ENCODE results near the gene CRLF1.
"Not testable (repeated sequence)": the region's sequence is repeated elsewhere in the genome, so short reads cannot be mapped to it uniquely, and the experiment has no call there.

CRLF1 gene

GRCh38 chr19:18608805-18609716 lies 2.5 kb upstream of the CRLF1 start:
- DNase-seq (ENCODE audit: low spot score) = no peak

DNA sequence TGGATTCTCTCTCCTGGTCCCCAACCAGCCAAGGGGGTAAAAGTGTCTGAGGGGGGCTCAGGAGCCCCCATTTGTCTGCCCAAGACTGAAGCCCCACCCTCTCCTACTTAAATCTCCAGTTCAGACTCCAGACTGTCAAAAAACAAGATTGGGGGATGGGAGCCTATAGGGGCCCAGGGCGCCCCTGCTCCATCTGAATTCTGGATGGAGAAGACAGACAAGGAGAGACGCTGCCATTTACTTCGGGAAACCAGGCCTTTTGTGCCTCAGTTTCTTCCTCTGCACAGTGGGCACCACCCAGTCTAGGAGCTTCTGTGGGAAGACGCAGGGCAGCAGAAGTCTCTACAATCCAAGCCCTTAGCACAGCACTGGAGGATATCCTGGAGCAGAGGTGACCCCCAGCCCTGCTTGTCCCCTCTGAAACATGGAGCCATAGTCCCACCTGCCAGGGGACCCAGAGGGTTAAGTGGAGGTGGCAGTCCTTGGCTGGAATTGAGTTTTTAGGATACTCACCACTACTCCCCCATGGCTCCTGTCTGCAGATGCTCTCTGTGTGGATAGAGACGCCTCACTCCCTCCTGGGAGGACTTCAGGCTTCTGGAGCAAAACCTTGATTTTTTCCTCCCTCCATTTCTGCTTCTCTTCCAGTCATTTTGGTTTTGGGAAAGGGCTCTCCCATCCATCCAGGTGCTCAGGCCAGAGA lies 1.7 kb upstream of the CRLF1 start:
- no peak for DNase-seq (ENCODE audit: low spot score)

DNA sequence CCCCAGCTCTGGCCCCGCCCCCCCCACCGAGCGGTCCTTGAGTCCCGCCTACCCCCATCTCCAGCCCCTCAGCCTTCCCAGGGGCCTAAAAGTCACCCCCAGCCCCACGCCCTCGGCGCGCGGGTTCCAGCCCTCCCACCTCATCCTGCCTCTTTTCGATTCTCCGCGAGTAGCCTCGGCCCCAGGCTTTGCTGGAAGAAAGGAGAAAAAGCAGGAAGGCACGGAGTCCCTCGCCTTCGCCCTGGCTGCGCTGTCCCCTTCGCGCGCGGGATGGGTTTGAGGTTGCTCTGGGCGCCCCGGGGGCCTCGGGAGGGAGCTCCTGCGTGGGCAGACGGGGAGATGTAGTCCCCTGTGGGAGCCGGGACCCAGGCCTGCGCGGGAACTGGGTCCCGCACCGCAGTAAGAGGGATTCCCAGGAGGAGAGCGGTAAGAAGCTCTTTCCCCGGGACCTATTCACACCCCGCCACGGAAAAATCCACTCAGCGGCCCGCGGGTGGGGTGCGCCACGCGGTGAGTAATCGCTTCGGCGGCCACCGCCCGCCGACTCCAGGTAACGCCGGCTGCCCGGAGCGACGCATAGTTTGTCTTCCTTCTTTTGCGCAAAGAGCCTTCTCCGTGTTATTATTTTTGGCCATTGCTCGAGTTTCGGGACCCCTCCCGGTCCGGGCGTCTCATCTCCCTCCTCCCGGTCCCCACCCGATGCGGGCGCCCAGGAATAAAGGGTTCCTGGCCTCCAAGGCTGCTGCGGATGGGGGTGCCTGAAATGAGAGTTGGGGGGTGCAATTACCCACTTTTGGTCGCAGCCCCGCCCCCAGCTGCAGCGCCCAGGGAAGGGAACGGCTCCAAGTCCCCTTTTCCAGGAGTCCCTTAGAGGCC lies 865 bp upstream of the CRLF1 start:
- no peak for DNase-seq (ENCODE audit: low spot score)

DNA sequence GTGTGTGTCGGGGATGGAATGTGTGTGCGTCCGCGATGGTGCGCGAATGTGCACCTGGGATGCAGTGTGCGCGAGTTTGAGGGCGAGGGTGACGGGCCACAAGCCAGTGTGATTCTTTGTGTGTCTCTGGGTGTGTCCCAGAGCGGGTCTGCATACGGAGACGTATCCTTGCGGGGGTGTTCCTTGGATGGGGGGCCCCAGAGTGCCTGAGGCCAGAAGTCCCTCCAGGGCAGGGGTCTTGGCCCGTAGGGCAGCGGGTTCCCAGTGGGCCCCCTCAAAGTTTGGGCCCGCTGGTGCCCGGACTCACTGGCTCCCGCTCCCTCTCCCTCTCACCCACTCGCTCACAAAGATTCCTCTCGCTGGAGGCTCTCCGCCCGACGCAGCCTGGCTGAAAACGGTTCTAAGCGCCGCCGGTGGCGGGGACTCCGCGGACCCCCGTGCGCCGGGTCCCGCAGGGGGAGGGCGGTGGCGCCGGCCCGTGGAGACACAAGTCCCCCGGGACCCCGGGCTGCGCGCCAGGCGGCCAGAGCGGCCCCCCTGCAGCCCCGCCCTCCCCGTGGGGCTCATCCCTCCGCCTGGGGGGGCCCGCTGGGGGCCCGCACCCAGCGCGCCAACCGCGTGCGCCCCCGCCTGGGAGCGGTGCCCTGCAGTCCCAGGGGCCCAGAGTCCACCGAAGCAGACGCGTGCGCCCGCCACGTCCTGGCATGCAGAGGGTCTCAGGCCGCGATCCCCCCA lies 886 bp downstream of the CRLF1 start:
- DNase-seq (ENCODE audit: low spot score) = no peak

GRCh38 chr19:18605196-18605545 lies 1.4 kb downstream of the CRLF1 start:
- DNase-seq (ENCODE audit: low spot score) = no peak

- DNase-seq (ENCODE audit: low spot score) = no peak
Measured at GRCh38 chr19:18604820-18605159, 1.8 kb downstream of the CRLF1 start.

GRCh38 chr19:18603958-18604819 lies 2.4 kb downstream of the CRLF1 start:
- DNase-seq (ENCODE audit: low spot score) = no peak

GRCh38 chr19:18603255-18603957 lies 3.2 kb downstream of the CRLF1 start:
- DNase-seq (ENCODE audit: low spot score) = peak; percentile 55

GRCh38 chr19:18601875-18602274 lies 4.7 kb downstream of the CRLF1 start:
- DNase-seq (ENCODE audit: low spot score) = no peak

GRCh38 chr19:18600692-18601397 lies 5.8 kb downstream of the CRLF1 start:
- DNase-seq (ENCODE audit: low spot score) = not testable (repeated sequence)

- DNase-seq (ENCODE audit: low spot score) = no peak
Measured at GRCh38 chr19:18599485-18599884, 7.1 kb downstream of the CRLF1 start.

DNA sequence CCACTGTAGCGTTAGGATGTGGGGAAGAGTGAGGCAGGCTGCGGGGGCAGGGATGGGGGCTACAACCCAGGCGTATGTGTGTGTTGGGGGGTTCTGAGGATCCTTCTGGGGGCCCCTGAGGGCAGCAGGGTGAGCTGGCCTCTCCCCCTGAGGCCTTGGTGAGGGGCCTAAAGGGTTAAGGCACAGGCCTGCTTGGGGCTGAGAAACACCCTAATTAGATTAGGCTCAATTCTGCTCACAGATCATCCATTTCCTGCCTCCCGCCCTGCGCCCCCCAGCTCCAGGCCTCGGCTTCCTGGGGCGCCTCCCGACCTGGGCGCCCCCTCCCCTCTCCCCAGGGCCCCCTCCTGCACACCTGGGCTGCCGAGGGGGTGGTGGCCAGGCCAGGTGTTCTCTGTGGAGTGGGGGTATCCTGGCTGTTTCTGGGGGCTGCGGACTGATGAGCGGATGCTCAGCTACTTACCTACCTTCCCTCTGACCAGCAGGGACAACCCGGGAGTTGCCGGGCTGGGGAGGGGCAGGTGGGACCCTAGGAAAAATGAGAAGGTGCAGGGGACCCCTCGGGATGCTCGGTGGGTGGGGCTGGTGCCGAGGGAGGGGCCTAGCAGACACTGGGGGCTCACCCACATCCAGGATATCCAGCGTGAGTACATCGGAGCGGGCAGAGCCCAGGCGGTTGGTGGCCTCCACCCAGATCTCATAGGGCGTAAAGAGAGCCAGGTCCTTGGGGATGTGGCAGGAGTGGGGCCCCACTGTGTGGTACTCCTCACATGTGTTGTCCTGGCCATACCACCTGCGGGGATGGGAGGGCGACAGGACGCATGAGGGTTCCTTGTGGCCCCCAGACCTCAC lies 8.6 kb downstream of the CRLF1 start:
- DNase-seq (ENCODE audit: low spot score) = no peak

DNA sequence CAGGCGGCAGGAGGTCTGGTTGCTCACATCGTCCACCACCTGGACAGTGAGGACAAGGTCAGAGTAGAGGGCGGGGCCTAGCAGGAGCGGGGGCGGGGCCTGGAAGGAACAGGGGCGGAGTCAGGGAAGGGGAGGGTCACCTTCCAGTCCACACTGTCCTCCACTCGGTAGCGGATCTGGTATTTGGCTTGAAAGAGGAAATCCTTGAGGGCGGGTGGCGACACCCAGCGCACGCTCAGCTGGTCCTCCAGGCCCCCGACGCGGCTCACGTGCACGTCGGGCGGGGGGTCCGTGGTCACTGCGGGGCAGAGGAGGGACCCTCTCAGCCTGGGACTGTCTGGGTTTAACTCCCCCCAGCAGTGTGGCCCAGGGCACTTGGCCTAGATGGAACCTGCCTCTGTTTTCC lies 9.8 kb downstream of the CRLF1 start:
- peak; percentile 64 for DNase-seq (ENCODE audit: low spot score)

- no peak for DNase-seq (ENCODE audit: low spot score)
Measured at GRCh38 chr19:18595475-18595874, 11.1 kb downstream of the CRLF1 start.

- DNase-seq (ENCODE audit: low spot score) = no peak
Measured at GRCh38 chr19:18594824-18595373, 11.7 kb downstream of the CRLF1 start.

DNA sequence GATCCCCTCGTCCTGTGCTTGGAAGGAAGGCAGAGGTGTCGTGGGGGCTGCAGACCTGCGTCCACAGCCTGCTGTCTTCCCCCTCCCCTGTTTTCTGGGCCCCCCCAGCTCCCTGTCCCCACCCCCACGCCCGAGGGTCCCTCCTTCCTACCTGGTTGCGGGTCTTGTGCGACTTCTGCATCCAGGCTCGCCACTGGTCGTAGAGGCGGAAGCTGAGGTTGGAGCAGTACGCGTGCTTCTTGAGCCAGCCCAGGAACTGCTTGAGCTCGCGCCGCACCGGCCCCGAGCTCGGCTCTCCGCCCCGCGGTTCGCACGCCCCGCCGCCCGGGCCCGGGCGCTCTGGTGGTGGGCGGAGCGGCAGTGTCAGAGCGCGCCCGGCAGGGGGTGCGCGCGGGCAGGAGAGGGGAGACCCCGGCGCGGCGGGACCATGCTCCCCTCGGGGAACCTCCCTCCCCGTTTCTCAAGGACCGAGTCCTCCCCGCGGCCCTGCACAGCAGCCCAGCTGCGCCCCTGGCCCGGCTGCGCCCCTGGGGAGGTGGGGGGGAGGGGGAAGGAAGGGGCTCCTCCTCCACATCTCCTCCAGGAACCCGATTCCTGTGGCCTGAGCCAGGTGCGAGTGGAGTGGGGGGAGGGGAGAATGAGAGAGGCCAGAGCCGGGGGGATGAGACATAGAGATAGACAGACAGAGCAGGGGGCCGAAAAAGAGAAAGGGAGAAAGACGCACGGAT lies 12.3 kb downstream of the CRLF1 start:
- DNase-seq (ENCODE audit: low spot score) = peak; percentile 67

- no peak for DNase-seq (ENCODE audit: low spot score)
Measured at GRCh38 chr19:18593367-18594095, 13.1 kb downstream of the CRLF1 start.
